Gastrocnemius medialis (tissue), 4 donors: ENCODE measurements around the gene PTPRC.

Experiments used
- CTCF ChIP-seq, 5 experiments: fragments of 450-650 bp in 3 of 5; fragments of 200-600 bp in 2 of 5; sonication (generic) in 2 of 5; IDR thresholded peaks in 4 of 5; conservative IDR thresholded peaks in 1 of 5; 1 replicate in 4 of 5; 2 replicates in 1 of 5; pipeline ENCODE4 v1.5.1; 2016 to 2019; ENCODE audit warnings: antibody characterized with exemption in 5 of 5, mild to moderate bottlenecking in 3 of 5, moderate library complexity in 3 of 5
- POLR2A ChIP-seq, 2 donors: fragments of 450-650 bp; IDR thresholded peaks; one replicate each; pipeline ENCODE4 v1.6.1; 2017; ENCODE audit warnings: antibody characterized with exemption in 2 of 2, mild to moderate bottlenecking in 2 of 2, moderate library complexity in 2 of 2

GRCh38 chr1:198632007-198632406 is 6.8 kb upstream of the PTPRC start:
- no peak for TF ChIP-seq CTCF (IDR thresholded peaks at IDR 0.05 in 4 of 5, conservative IDR thresholded peaks at IDR 0.05 in 1 of 5)
- TF ChIP-seq POLR2A (IDR thresholded peaks at IDR 0.05) = no peak
